ENCODE results near the gene TRIOBP.
"Not testable (repeated sequence)": the region's sequence is repeated elsewhere in the genome, so short reads cannot be mapped to it uniquely, and the experiment has no call there.

The TRIOBP gene

DNA sequence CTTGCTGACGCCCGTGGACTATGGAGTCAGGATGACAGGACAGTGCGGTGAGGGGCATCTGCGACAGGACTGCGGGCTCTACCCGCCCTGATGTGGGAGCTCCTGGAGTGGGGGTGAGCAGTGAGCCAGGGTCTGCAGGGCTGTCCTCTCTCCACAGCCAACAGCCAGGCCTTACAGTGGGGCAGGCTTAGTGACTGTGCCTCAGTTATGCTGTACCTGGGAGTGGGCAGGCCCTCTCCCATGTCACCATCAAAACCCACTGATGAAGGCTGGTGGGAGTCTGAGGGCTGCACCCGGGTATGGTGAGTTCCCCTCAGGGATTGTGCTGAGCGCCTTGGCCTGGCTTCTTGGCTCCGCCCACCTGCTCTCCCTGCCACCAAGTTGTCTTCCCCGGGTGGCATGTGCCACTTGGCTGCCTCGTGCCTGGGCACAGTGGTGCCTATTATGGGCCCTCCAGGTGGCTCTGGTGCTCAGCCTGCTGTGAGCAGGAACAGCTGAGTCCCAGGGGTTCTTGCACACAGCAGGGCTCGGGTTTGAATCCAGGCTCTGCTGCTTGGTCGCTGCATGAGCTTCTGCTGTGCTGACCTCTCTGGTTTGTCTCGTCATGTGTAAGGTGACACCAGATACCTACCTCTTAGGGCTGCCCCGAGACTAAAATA, 4.1 kb upstream of the TRIOBP start:
- H3K4me3 ChIP-seq (replicated peaks; ENCODE audit: low read depth, low read length), result no peak overlapping the region
- peaks cover 22% of the 10 kb centered on the region for H3K36me3 ChIP-seq (ENCODE audit: control insufficient read depth, insufficient read depth, low read length)
- DNase-seq (ENCODE audit: extremely low read depth, insufficient read length), result no peak
- no peaks in the 10 kb centered on the region for H3K27me3 ChIP-seq (replicated peaks; ENCODE audit: control insufficient read depth, insufficient read depth, low read length)
- TF ChIP-seq, protein P1, sequence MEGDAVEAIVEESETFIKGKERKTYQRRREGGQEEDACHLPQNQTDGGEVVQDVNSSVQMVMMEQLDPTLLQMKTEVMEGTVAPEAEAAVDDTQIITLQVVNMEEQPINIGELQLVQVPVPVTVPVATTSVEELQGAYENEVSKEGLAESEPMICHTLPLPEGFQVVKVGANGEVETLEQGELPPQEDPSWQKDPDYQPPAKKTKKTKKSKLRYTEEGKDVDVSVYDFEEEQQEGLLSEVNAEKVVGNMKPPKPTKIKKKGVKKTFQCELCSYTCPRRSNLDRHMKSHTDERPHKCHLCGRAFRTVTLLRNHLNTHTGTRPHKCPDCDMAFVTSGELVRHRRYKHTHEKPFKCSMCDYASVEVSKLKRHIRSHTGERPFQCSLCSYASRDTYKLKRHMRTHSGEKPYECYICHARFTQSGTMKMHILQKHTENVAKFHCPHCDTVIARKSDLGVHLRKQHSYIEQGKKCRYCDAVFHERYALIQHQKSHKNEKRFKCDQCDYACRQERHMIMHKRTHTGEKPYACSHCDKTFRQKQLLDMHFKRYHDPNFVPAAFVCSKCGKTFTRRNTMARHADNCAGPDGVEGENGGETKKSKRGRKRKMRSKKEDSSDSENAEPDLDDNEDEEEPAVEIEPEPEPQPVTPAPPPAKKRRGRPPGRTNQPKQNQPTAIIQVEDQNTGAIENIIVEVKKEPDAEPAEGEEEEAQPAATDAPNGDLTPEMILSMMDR (IDR thresholded peaks at IDR 0.05; ENCODE audit: insufficient read depth, low read length, poor library complexity, severe bottlenecking), result no peak

DNA sequence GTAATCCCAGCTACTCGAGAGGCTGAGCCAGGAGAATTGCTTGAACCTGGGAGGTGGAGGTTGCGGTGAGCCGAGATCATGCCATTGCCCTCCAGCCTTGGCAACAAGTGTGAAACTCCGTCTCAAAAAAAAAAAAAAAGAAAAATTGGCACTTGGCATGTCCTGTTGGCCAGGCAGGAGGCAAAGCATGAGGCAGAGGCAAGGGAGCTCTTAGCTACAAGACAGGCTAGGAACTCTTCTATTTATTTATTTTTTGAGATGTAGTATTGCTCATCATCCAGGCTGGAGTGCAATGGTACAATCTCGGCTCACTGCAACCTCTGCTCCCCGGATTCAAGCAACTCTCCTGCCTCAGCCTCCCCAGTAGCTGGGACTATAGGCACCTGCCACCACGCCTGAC, 2.7 kb upstream of the TRIOBP start:
- peaks cover 14% of the 10 kb centered on the region for H3K36me3 ChIP-seq (ENCODE audit: control insufficient read depth, insufficient read depth, low read length)
- not testable (repeated sequence) for H3K27me3 ChIP-seq (replicated peaks; ENCODE audit: control insufficient read depth, insufficient read depth, low read length); DNase-seq (ENCODE audit: extremely low read depth, insufficient read length); H3K4me3 ChIP-seq (replicated peaks; ENCODE audit: low read depth, low read length)

DNA sequence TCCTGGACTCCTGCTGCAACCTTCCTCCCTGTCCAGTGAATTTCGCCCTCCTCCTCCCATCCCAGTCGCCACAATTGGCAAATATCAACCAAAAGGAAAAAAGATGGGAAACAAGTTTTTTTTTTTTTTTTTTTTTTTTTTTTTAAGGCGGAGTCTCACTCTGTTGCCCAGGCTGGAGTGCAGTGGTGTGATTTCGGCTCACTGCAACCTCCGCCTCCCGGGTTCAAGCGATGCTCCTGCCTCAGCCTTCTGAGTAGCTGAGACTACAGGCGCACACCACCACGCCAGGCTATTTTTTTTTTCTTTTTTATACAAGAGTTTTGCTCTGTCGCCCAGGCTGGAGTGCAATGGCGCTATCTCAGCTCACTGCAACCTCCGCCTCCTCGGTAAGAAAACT, 590 bp upstream of the TRIOBP start:
- not testable (repeated sequence) for H3K4me3 ChIP-seq (replicated peaks; ENCODE audit: low read depth, low read length); DNase-seq (ENCODE audit: extremely low read depth, insufficient read length); H3K27me3 ChIP-seq (replicated peaks; ENCODE audit: control insufficient read depth, insufficient read depth, low read length)
- peaks cover 11% of the 10 kb centered on the region for H3K36me3 ChIP-seq (ENCODE audit: control insufficient read depth, insufficient read depth, low read length)

DNA sequence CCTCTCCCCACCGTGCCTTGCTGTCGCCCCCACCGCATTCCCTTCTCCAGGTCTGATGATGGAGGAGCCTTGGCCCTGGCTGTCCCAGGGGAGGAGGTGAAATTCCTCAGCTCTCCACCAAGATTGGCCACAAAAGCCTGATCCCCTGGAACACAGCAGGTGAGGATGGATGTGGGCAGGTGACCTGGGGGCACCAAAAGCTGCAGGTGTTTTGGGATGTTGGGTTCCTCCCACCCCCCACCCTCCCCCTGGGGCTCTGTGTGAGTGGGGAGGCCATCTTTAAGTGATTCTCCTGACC, 639 bp downstream of the TRIOBP start:
- TF ChIP-seq, protein P1 (IDR thresholded peaks at IDR 0.05; ENCODE audit: insufficient read depth, low read length, poor library complexity, severe bottlenecking), result no peak
- H3K27me3 ChIP-seq (replicated peaks; ENCODE audit: control insufficient read depth, insufficient read depth, low read length), result no peaks in the 10 kb centered on the region
- no peak for DNase-seq (ENCODE audit: extremely low read depth, insufficient read length)
- peaks cover 3% of the 10 kb centered on the region for H3K36me3 ChIP-seq (ENCODE audit: control insufficient read depth, insufficient read depth, low read length)
- H3K4me3 ChIP-seq (replicated peaks; ENCODE audit: low read depth, low read length), result no peak overlapping the region

DNA sequence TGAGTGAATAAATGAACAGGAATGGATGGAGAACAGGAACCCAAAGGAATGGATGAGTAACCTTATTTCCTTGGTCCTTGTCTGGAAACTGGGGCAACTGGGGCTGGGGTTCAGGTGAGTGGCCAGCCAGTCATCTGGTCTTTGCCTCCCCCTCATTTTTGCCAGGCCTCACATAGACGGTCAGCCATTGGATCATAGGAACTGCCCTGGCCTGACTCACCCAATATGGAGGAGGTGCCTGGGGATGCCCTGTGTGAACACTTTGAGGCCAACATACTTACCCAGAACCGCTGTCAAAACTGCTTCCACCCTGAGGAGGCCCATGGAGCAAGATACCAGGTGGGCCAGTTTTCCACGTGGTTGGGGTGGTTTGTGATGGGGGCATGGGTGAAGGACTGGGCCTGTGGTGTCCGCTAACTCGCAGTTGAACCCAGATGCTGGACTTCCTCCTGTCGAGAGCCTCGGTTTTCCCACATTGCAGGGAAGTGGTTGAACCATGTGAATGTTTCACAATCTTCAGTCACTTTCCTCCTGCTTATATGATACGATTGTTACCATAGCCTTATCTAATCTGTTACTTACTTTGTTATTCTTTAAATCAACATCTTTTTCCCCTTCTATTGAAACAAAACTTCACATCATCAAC, 4.4 kb downstream of the TRIOBP start:
- TF ChIP-seq, protein P1 (IDR thresholded peaks at IDR 0.05; ENCODE audit: insufficient read depth, low read length, poor library complexity, severe bottlenecking), result no peak
- Histone ChIP-seq H3K27me3 (replicated peaks; ENCODE audit: control insufficient read depth, insufficient read depth, low read length) (no peaks in the 10 kb centered on the region), H3K4me3 (replicated peaks; ENCODE audit: low read depth, low read length) (no peak overlapping the region), H3K36me3 (ENCODE audit: control insufficient read depth, insufficient read depth, low read length) (no peaks in the 10 kb centered on the region)
- DNase-seq (ENCODE audit: extremely low read depth, insufficient read length), result no peak

DNA sequence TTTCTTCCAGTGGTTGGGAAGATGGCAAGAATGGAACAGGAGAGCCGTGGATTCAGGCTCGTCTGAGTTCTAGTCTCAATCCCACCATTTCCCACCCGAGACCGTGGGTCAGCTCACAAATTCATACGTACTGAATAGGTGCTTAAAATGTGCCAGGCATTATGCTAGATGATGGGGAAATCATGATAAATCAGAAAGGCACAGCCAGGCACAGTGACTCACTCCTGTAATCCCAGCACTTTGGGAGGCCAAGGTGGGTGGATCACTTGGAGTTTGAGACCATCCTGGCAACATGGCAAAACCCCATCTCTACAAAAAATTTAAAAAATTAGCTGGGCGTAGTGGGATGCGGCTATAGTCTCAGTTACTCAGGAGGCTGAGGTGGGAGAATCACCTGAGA, 7.1 kb downstream of the TRIOBP start:
- DNase-seq (ENCODE audit: extremely low read depth, insufficient read length), result no peak
- TF ChIP-seq, protein P1 (IDR thresholded peaks at IDR 0.05; ENCODE audit: insufficient read depth, low read length, poor library complexity, severe bottlenecking), result no peak
- no peak overlapping the region for H3K4me3 ChIP-seq (replicated peaks; ENCODE audit: low read depth, low read length)
- H3K27me3 ChIP-seq (replicated peaks; ENCODE audit: control insufficient read depth, insufficient read depth, low read length), result no peaks in the 10 kb centered on the region
- H3K36me3 ChIP-seq (ENCODE audit: control insufficient read depth, insufficient read depth, low read length), result no peaks in the 10 kb centered on the region

DNA sequence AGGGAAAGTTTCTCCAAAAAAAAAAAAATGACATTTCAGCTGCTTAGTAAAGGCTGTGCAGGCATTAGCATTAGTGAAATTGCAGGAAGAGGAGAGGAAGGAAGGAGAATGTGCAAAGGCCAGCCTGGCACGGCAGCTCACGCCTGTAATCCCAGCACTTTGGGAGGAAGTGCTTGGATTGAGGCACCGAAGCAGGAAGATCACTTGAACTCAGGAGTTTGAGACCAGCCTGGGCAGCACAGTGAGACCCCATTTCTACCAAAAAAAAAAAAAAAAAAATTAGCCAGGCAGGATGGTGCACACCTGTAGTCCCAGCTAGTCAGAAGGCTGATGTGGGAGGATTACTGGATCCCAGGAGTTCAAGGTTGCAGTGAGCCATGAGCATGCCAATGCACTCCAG, 7.8 kb downstream of the TRIOBP start:
- TF ChIP-seq, protein P1 (IDR thresholded peaks at IDR 0.05; ENCODE audit: insufficient read depth, low read length, poor library complexity, severe bottlenecking), result no peak
- no peak overlapping the region for H3K4me3 ChIP-seq (replicated peaks; ENCODE audit: low read depth, low read length)
- H3K27me3 ChIP-seq (replicated peaks; ENCODE audit: control insufficient read depth, insufficient read depth, low read length), result no peaks in the 10 kb centered on the region
- no peaks in the 10 kb centered on the region for H3K36me3 ChIP-seq (ENCODE audit: control insufficient read depth, insufficient read depth, low read length)
- no peak for DNase-seq (ENCODE audit: extremely low read depth, insufficient read length)

All from GM06990 (cell line).